ENCODE measurements around the gene SLC9B1.
"Not testable (repeated sequence)": the region's sequence is repeated elsewhere in the genome, so short reads cannot be mapped to it uniquely, and the experiment has no call there.

SLC9B1 gene

DNA sequence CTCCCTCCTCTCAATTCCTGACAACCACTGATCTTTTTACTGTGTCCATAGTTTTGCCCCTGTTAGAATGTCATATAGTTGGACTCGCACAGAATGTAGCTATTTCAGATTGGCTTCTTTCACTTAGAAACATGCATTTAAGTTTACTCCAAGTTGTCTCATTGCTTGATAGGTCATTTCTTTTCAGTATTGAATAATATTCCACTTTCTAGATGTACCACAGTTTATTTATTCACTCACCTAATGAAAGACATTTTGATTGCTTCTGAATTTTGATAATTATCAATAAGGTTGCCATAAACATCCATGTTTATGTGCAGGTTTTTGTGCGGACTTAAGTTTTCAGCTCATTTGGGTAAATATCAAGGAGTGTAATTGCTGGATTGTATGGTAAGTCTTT lies 38.5 kb downstream of the SLC9B1 start:
- DNase-seq (ENCODE audit: insufficient read length, low spot score), result no peak
- no peak for TF ChIP-seq POLR2A (IDR thresholded peaks at IDR 0.05; ENCODE audit: low read depth, low read length)
- FAIRE-seq, result no peak

DNA sequence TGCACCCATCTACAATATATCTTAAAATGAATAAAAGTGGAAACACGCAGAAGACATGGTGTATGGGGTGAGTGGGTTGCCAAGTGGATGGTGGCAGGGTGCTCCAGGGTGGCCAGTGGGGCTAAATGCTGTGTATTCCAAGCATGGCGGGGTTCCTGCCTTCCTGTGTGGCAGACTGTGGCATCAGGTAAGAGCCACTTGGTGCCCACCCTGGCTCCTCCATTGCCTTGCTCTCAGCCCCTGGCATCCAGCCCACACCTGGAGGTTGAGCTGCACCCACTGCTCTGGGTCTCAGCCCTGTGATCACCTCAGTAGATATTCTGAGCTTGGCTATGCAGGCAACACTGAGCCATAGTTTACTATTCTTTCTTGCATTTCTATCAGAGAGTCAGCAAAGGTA lies 57.7 kb downstream of the SLC9B1 start:
- not testable (repeated sequence) for FAIRE-seq; DNase-seq (ENCODE audit: insufficient read length, low spot score)

DNA sequence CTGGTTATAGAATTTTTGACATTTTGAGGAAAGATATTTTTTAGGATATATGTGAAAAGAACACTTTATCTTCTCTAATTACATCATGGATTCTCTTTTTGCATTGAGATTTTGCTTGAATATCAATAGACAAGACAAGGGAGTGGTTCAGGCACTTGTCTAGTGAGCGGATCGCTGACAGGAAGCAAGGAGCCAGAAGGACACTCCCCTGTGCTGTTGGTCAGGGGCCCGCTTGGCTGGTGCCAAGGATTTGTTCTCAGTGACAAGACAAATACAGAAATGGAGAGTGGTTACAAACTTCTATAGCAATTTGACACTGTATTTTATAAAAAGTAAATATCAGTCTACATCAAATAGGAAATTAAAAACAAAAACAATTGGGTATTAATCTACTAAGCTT lies 60.0 kb downstream of the SLC9B1 start:
- DNase-seq (ENCODE audit: insufficient read length, low spot score), result no peak
- no peak for FAIRE-seq
- TF ChIP-seq POLR2A (IDR thresholded peaks at IDR 0.05; ENCODE audit: low read depth, low read length), result no peak

DNA sequence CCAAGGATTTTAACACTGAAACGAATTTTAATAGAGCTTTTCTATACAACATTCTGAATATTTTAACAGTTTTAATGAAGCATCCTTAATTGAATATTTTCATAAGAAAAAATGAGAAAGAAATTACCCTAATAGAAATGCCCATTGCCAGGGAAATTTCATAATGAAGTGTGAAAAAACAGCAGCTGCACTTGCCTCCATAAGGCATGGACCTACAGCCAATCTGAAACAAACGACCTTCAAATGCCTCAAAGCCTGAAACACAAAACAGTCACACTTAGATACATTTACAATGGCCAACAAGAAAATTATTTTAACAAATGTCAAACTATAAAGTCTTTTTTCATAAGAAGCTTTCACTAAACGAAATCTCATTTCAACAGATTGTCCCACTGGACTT lies 74.4 kb downstream of the SLC9B1 start:
- DNase-seq (ENCODE audit: insufficient read length, low spot score) (no peak), FAIRE-seq (no peak)
- TF ChIP-seq POLR2A (IDR thresholded peaks at IDR 0.05; ENCODE audit: low read depth, low read length), result no peak

DNA sequence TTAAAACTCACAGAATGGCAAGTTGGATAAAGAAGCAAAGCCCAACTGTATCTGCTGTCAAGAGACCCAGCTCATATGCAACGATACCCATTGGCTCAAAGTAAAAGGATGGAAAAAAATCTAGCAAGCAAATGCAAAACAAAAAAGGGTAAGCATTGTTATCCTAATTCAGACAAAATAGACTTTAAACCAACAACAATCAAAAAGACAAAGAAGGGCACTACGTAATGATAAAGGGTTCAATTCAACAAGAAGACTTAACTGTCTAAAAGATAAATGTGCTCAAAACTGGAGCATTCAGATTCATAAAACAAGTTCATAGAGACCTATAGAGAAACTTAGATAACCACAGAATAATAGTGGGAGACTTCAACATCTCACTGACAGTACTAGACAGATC lies 81.4 kb downstream of the SLC9B1 start:
- FAIRE-seq; DNase-seq (ENCODE audit: insufficient read length, low spot score): not testable (repeated sequence)

DNA sequence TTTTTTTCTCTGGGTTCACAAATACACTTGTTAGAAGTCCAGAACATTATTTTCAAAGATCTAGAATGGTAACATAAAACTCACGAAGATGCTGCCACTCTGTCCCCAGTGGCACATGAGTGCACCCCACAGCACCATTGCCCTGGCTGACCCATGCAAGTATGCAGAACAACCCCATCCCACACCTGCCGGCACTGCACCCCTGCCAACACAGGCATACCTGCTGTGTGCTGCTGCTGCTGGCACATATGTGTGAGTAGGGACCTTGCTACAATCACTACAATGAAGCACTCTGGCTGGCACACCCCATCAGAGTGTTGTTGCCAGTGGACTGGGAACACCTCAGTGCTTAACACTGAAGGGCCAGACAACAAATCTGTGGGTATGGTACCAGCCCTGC lies 83.8 kb downstream of the SLC9B1 start:
- FAIRE-seq (no peak), DNase-seq (ENCODE audit: insufficient read length, low spot score) (no peak)
- TF ChIP-seq POLR2A (IDR thresholded peaks at IDR 0.05; ENCODE audit: low read depth, low read length), result no peak

DNA sequence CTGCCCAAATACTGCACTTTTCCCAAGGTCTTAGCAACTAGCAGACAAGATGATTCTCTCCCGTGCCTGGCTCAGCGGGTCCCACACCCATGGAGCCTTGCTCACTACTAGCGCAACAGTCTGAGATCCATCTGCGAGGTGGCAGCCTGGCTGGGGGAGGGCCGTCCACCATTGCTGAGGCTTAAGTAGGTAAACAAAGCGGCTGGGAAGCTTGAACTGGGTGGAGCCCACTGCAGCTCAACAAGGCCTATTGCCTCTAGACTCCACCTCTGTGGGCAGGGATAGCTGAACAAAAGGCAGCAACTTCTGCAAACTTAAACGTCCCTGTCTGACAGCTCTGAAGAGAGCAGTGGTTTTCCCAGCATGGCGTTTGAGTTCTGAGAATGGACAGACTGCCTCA lies 99.8 kb downstream of the SLC9B1 start:
- FAIRE-seq; DNase-seq (ENCODE audit: insufficient read length, low spot score): not testable (repeated sequence)

DNA sequence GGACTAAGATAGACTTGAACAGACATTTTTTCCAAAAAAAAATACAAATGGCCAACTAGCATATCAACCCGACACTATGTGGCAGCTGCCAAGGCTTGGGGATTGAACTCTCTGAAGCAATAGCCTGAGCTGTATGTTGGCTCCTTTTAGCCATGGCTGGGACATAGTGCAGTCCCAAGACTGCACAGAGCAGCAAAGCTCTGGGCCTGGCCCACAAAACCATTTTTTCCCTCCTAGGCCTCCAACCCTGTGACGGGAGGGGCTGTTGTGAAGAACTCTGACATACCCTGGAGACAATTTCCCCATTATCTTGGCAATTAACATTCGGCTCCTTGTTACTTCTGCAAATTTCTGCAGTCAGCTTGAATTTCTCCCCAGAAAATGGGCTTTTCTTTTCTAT lies 100.6 kb downstream of the SLC9B1 start:
- DNase-seq (ENCODE audit: insufficient read length, low spot score) (no peak), FAIRE-seq (no peak)
- TF ChIP-seq POLR2A (IDR thresholded peaks at IDR 0.05; ENCODE audit: low read depth, low read length), result no peak

DNA sequence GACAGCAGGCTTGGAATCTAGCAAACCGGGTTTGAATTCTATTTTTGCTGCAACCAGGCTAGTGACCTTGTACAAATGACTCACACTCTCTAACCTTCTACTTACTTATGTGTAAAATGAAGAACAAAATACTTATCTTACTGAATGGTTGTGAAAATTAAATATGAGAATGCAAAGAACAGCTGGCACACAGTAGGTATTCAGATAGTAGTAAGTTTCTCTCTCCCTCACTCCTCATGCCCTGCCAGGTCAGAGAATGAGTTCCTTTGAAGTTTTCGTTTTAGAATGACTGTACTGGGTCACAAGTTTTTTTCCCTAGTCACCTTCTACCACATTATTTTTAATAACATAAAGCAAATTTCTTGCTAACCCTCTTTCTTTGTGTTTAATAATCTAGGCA lies 117.7 kb downstream of the SLC9B1 start:
- DNase-seq (ENCODE audit: insufficient read length, low spot score) (no peak), FAIRE-seq (no peak)
- TF ChIP-seq POLR2A (IDR thresholded peaks at IDR 0.05; ENCODE audit: low read depth, low read length), result no peak

DNA sequence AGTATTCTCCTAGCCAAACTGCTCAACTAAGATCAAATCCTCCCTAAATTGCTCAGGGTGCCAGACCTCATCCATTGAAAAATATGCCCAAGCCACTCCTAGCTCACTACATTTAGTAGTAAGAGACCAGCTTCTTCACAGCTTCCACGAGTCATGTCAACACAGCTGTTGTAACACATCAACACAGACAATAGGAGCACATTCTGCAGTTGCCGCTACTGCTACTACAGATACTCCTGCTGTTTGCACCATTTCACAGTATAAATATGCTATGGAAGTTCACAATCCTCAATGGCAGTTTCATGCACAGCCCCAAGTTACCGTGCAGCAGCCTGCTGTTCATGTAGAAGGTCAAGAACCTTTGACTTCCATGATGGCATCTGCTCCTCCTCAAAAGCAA lies 121.9 kb downstream of the SLC9B1 start:
- not testable (repeated sequence) for FAIRE-seq; DNase-seq (ENCODE audit: insufficient read length, low spot score)

DNA sequence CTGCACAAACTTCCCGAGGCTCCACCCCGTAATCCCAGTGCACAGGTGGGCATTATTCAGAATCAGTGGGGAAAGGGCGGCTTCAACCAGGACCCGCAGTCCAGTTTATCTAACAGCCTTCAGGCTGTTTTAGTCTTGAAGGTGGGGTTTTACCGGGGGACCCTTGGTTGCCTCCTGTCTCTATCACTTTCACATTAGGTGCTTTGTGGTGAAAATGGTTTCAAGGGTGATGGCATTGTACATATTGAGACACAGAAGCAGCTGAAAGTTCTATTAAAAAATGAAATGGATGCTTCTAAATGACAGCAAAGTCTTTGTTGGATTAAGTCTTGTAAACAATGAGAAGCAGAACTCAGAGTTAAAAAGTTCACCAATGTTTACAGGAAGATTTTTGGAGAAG lies 123.0 kb downstream of the SLC9B1 start:
- not testable (repeated sequence) for FAIRE-seq; DNase-seq (ENCODE audit: insufficient read length, low spot score)

DNA sequence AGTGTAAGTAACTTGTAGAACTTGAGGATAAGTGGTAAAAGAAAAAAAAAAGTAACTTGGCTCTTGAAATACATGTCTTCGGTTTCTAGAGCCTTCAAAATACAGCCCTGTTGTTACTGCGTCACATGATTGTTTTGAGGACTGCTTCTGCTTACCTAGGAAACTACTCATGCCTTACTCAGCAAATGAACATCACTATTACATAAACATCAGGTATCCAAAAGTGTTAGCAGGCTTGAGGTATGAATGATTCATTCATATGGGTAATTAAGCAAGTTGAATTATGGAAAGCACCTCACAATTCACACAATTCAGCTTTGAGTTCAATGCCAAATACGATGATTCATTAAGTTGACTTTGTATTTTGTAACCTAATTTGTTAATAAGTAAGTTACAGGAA lies 129.6 kb downstream of the SLC9B1 start:
- not testable (repeated sequence) for DNase-seq (ENCODE audit: insufficient read length, low spot score); FAIRE-seq

DNA sequence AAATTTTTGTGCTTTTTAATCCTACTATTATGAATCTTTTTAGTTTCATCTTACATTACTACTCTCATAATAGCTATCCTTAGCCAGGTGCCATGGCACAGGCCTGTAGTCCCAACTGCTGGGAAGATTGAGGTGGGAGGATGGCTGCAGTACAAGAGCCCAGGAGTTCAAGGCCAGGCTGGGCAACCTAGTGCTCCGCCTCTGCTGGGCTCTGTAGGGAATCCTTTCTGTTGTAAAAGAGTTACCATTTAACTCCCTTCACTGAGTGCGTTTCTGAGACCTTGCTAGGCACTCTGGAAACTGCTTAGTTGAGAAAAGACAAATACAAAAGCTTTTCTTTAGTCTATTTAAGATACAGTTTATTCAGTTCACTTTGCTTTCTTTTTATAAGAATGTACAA lies 130.9 kb downstream of the SLC9B1 start:
- DNase-seq (ENCODE audit: insufficient read length, low spot score); FAIRE-seq: not testable (repeated sequence)

DNA sequence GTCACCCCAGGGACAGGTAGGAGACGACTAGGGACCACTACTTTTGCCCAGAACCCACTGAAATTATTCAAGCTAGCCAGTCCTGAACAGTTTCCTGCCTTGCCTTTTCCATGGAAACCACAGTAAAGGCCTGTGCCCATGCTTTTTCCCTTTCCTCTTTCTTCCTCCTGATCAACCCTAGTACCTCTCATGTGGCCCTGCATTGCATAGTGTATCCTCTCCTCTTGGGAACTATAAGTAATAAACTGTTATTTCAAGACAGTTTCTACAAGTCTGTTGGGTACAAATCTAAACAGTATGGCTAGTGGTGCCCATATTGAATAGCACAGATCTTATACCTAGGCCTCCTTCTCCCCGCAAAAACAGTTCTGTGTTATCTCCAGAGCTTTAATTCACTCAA lies 136.2 kb downstream of the SLC9B1 start:
- DNase-seq (ENCODE audit: insufficient read length, low spot score) (no peak), FAIRE-seq (no peak)
- TF ChIP-seq POLR2A (IDR thresholded peaks at IDR 0.05; ENCODE audit: low read depth, low read length), result no peak

DNA sequence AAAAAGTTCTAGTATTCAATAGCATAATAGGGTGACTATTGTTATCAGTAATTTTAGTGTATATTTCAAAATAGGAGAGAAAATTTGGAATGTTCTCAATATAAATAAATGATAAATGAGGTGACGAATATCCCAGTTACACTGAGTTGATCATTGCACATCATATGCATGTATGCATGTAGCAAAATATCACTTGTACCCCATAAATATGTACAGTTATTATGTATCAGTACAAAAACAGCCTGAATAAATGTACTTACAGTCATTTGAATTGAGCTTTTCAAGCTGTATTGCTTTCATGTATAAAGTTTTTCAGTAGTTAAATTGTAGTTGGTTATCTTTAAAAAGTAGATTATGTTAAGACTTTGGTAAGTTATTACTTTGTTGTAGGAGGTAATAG lies 138.2 kb downstream of the SLC9B1 start:
- TF ChIP-seq POLR2A (IDR thresholded peaks at IDR 0.05; ENCODE audit: low read depth, low read length), result no peak
- DNase-seq (ENCODE audit: insufficient read length, low spot score) (no peak), FAIRE-seq (no peak)

DNA sequence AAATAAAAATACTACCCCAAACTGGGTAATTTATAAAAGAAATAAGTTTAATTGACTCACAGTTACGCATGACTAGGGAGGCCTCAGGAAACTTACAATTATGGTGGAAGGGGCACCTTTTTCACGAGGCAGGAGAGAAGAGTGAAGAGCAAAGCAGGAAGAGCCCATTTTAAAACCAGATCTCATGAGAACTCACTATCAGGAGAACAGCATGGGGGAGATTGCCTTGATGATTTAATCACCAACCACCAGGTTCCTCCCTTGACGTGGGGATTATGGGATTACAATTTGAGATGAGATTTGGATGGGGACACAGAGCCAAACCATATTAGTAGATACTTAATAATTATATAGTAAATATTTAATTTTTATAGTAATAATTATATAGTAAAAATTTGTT lies 140.6 kb downstream of the SLC9B1 start:
- FAIRE-seq (no peak), DNase-seq (ENCODE audit: insufficient read length, low spot score) (no peak)
- no peak for TF ChIP-seq POLR2A (IDR thresholded peaks at IDR 0.05; ENCODE audit: low read depth, low read length)

DNA sequence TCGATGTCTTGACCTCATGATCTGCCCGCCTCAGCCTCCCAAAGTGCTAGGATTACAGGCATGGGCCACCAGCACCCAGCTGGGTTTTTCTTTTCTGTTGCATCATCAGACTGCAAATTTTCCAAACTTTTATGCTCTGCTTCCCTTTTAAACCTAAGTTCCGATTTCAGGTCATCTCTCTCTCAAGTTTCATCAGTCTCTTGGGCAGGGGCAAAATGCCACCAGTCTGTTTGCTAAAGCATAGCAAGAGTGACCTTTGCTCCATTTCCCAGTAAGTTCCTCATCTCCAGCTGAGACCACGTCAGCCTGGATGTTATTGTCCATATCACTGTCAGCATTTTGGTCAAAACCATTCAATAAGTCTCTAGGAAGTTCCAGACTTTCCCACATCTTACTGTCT lies 141.2 kb downstream of the SLC9B1 start:
- FAIRE-seq; DNase-seq (ENCODE audit: insufficient read length, low spot score): not testable (repeated sequence)

DNA sequence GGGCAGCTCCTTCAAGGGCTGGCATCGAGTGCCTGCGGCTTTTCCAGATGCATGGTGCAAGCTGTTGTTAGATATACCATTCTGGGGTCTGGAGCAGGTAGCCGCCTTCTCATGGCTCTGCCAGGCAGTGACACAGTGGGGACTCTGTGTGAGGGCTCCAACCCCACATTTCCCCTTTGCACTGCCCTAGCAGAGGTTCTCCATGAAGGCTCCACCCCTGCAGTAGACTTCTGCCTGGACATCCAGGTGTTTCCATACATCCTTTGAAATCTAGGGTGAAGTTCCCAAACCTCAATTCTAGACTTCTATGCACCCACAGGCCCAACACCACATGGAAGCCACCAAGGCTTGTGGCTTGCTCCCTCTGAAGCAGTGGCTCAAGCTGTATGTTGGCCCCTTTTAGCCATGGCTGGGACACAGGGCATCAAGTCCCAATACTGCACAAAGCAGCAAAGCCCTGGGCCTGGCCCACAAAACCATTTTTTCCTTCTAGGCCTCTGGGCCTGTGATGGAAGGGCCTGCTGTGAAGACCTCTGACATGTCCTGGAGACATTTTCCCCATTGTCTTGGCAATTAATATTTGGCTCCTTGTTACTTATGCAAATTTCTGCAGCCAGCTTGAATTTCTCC lies 141.9 kb downstream of the SLC9B1 start:
- not testable (repeated sequence) for DNase-seq (ENCODE audit: insufficient read length, low spot score); FAIRE-seq

Measured in H54 (cell line).